ENCODE data around the gene EFTUD2.

EFTUD2 gene

GRCh38 chr17:44925731-44926697, 26.8 kb upstream of the EFTUD2 start:
- DNase-seq, result no peak

- no peak for DNase-seq
Measured at GRCh38 chr17:44924107-44924544, 24.9 kb upstream of the EFTUD2 start.

GRCh38 chr17:44922746-44923470, 23.7 kb upstream of the EFTUD2 start:
- DNase-seq, result no peak

GRCh38 chr17:44922136-44922535, 22.9 kb upstream of the EFTUD2 start:
- no peak for DNase-seq

- DNase-seq, result peak; percentile 55
Measured at GRCh38 chr17:44921122-44921882, 22.1 kb upstream of the EFTUD2 start.

GRCh38 chr17:44920565-44920940, 21.3 kb upstream of the EFTUD2 start:
- DNase-seq, result no peak

GRCh38 chr17:44919885-44920564, 20.8 kb upstream of the EFTUD2 start:
- DNase-seq, result peak; percentile 38

- no peak for DNase-seq
Measured at GRCh38 chr17:44919411-44919810, 20.2 kb upstream of the EFTUD2 start.

- DNase-seq, result no peak
Measured at GRCh38 chr17:44918006-44918405, 18.8 kb upstream of the EFTUD2 start.

- DNase-seq, result no peak
Measured at GRCh38 chr17:44917456-44917855, 18.2 kb upstream of the EFTUD2 start.

- DNase-seq, result no peak
Measured at GRCh38 chr17:44916781-44917241, 17.6 kb upstream of the EFTUD2 start.

- DNase-seq, result no peak
Measured at GRCh38 chr17:44915862-44916780, 16.9 kb upstream of the EFTUD2 start.

GRCh38 chr17:44915321-44915726, 16.1 kb upstream of the EFTUD2 start, which contains the start of gene GFAP:
TSS of gene GFAP (minus strand) at chr17:44915500. CDS start at chr17:44915486, 14 bp downstream.
- DNase-seq, result no peak

- no peak for DNase-seq
Measured at GRCh38 chr17:44914698-44915271, 15.5 kb upstream of the EFTUD2 start.

- DNase-seq, result no peak
Measured at GRCh38 chr17:44914148-44914547, 14.9 kb upstream of the EFTUD2 start.

GRCh38 chr17:44913676-44914075, 14.4 kb upstream of the EFTUD2 start:
- no peak for DNase-seq

- no peak for DNase-seq
Measured at GRCh38 chr17:44912763-44913544, 13.7 kb upstream of the EFTUD2 start.

GRCh38 chr17:44911133-44912001, 12.1 kb upstream of the EFTUD2 start:
- DNase-seq, result no peak
